Measurements from ENCODE around the gene CDT1. TPM values are rescaled to one million over a fixed set of nuclear protein-coding genes. Genes with fewer than 3 reads are reported as not detected.

CDT1 gene
- total and polyA plus RNA-seq, 4 donors = 2.0 to 5.8 (median 3.3) TPM

GRCh38 chr16:88790312-88791211, 13.0 kb upstream of the CDT1 start:
- no peaks in the 10 kb centered on the region for H3K9me3 ChIP-seq (ENCODE audit: control insufficient read depth in 4 of 4, insufficient read depth in 3 of 4, low read length in 3 of 4)
- TF ChIP-seq CTCF (IDR thresholded peaks at IDR 0.05; ENCODE audit: control extremely low read depth, extremely low read depth) = no peak
- no peak for DNase-seq
- no peaks in the 10 kb centered on the region for H3K4me1 ChIP-seq (ENCODE audit: control insufficient read depth in 5 of 5, insufficient read depth in 5 of 5, low read length in 5 of 5)
- peaks cover 0 to 3% (median 0%) of the 10 kb centered on the region in 3 donors for H3K27me3 ChIP-seq (ENCODE audit: control insufficient read depth in 3 of 3, insufficient read depth in 3 of 3, low read length in 2 of 3)
- no peaks in the 10 kb centered on the region for H3K36me3 ChIP-seq (ENCODE audit: control insufficient read depth in 4 of 4, insufficient read depth in 4 of 4, low read length in 4 of 4)
- 18 to 25% methylated on average over 24 of the region's 24 CpGs for WGBS, 2 donors
- no peak overlapping the region for H3K9ac ChIP-seq (ENCODE audit: insufficient read depth in 1 of 2, low read length in 2 of 2)
- no peak for ATAC-seq (ENCODE audit: insufficient read depth, low FRiP score)
- peak overlapping the region in 1 of 2 donors; percentile 23 for H3K27ac ChIP-seq (ENCODE audit: low read depth in 1 of 2, low read length in 1 of 2)
- no peak overlapping the region for H3K4me3 ChIP-seq

GRCh38 chr16:88792078-88792550, 11.5 kb upstream of the CDT1 start:
- ATAC-seq (ENCODE audit: insufficient read depth, low FRiP score) = no peak
- Histone ChIP-seq H3K27me3 (ENCODE audit: control insufficient read depth in 3 of 3, insufficient read depth in 3 of 3, low read length in 2 of 3) (peaks cover 0 to 3% (median 0%) of the 10 kb centered on the region in 3 donors), H3K9me3 (ENCODE audit: control insufficient read depth in 4 of 4, insufficient read depth in 3 of 4, low read length in 3 of 4) (no peaks in the 10 kb centered on the region), H3K4me1 (ENCODE audit: control insufficient read depth in 5 of 5, insufficient read depth in 5 of 5, low read length in 5 of 5) (no peaks in the 10 kb centered on the region), H3K27ac (ENCODE audit: low read depth in 1 of 2, low read length in 1 of 2) (no peak overlapping the region), H3K4me3 (no peak overlapping the region), H3K9ac (ENCODE audit: insufficient read depth in 1 of 2, low read length in 2 of 2) (no peak overlapping the region), H3K36me3 (ENCODE audit: control insufficient read depth in 4 of 4, insufficient read depth in 4 of 4, low read length in 4 of 4) (no peaks in the 10 kb centered on the region)
- no peak for TF ChIP-seq CTCF (IDR thresholded peaks at IDR 0.05; ENCODE audit: control extremely low read depth, extremely low read depth)
- 48 to 60% methylated on average over 10 to 13 of the region's 13 CpGs for WGBS, 2 donors
- DNase-seq = no peak

GRCh38 chr16:88792668-88793250, 10.8 kb upstream of the CDT1 start:
- no peak for ATAC-seq (ENCODE audit: insufficient read depth, low FRiP score)
- H3K4me1 ChIP-seq (ENCODE audit: control insufficient read depth in 5 of 5, insufficient read depth in 5 of 5, low read length in 5 of 5) = no peaks in the 10 kb centered on the region
- no peak overlapping the region for H3K4me3 ChIP-seq
- H3K9ac ChIP-seq (ENCODE audit: insufficient read depth in 1 of 2, low read length in 2 of 2) = no peak overlapping the region
- 53 to 77% methylated on average over 12 of the region's 12 CpGs for WGBS, 2 donors
- TF ChIP-seq CTCF (IDR thresholded peaks at IDR 0.05; ENCODE audit: control extremely low read depth, extremely low read depth) = no peak
- no peaks in the 10 kb centered on the region for H3K9me3 ChIP-seq (ENCODE audit: control insufficient read depth in 4 of 4, insufficient read depth in 3 of 4, low read length in 3 of 4)
- DNase-seq = no peak
- H3K36me3 ChIP-seq (ENCODE audit: control insufficient read depth in 4 of 4, insufficient read depth in 4 of 4, low read length in 4 of 4) = no peaks in the 10 kb centered on the region
- peaks cover 0 to 3% (median 0%) of the 10 kb centered on the region in 3 donors for H3K27me3 ChIP-seq (ENCODE audit: control insufficient read depth in 3 of 3, insufficient read depth in 3 of 3, low read length in 2 of 3)
- H3K27ac ChIP-seq (ENCODE audit: low read depth in 1 of 2, low read length in 1 of 2) = no peak overlapping the region
